AG09309 (cell line): ENCODE data around the gene SHC1.

Source experiments
- DNase-seq: peaks from one replicate; pipeline ENCODE4 v3.0.0-alpha.2; 2010; ENCODE audit warnings: low read depth
- H3K4me3 ChIP-seq: 2 replicates; pipeline ENCODE4 v1.5.1; 2011; ENCODE audit warnings: mild to moderate bottlenecking, low read depth, low read length, moderate library complexity; ENCODE audit not compliant: control insufficient read depth
- CTCF ChIP-seq: IDR thresholded peaks from 2 replicates; pipeline ENCODE4 v1.5.1; 2011; ENCODE audit warnings: mild to moderate bottlenecking, low read depth, low read length, inconsistent platforms; ENCODE audit not compliant: insufficient read depth, control insufficient read depth; ENCODE audit errors: missing control alignments

The SHC1 gene

GRCh38 chr1:154974808-154975408, 4.4 kb upstream of the SHC1 start:
- H3K4me3 ChIP-seq, result peak overlapping the region; percentile 71
- no peak for TF ChIP-seq CTCF
- no peak for DNase-seq

GRCh38 chr1:154974102-154974807, 3.7 kb upstream of the SHC1 start, which contains the start of gene CKS1B:
CKS1B (plus strand) TSS chr1:154974681; CDS start chr1:154974746, 65 bp downstream.
- peak within 1 kb of the TSS; percentile 71 for H3K4me3 ChIP-seq
- peak; percentile 100 for DNase-seq
- TF ChIP-seq CTCF, result no peak

GRCh38 chr1:154973344-154974101, 3.0 kb upstream of the SHC1 start:
- TF ChIP-seq CTCF, result peak; percentile 28
- H3K4me3 ChIP-seq, result peak overlapping the region; percentile 67
- peak; percentile 90 for DNase-seq

DNA sequence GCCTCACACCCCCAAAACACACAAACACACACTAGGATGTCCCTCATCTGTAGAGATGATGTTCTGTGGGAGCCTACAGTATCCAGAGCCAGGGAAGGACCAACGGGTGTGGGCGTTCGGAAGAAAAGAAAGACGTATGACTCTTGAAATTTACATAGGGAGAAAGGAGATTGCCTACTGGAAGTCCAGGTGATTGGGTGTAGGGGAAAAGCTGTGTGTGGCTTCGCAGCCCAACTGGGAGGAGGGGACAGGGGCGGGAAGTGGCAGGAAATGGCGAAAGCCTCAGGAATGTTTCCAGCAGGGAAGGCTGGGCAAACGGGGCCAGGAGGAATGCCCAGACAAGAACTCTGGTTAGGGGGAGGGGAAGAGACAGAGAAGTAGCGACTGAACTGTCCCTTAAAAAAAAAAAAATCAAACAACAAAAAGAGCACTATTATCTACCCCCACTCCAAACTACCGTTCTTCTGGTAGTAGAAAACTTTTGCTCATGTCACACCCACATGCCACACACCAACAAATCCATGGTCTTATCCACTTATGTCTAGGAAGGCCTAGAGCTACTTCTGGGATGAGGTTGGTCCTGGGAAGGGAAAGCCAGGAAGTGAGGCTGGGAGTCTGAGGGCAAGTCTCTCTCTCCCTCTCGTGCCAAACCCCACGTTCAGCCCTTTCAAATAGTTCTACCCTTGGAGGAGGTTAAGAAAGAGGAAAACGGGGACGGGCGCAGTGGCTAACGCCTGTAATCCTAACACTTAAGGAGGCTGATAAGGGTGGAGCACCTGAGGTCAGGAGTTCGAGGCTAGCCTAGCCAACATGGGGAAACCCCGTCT, 2.2 kb upstream of the SHC1 start:
- TF ChIP-seq CTCF, result no peak
- peak; percentile 87 for DNase-seq
- H3K4me3 ChIP-seq, result peak overlapping the region; percentile 67

GRCh38 chr1:154972213-154972516, 1.6 kb upstream of the SHC1 start:
- peak overlapping the region; percentile 67 for H3K4me3 ChIP-seq
- no peak for TF ChIP-seq CTCF
- no peak for DNase-seq

- no peak for DNase-seq
- no peak for TF ChIP-seq CTCF
- H3K4me3 ChIP-seq, result peak overlapping the region; percentile 94
Measured at GRCh38 chr1:154971341-154971998, 923 bp upstream of the SHC1 start.
